Mucosa of descending colon (tissue), 3 donors: ENCODE data around the gene SDK1. TPM values are rescaled to one million over a fixed set of nuclear protein-coding genes. Genes with fewer than 3 reads are reported as not detected.

ENCODE experiments used
- ATAC-seq: fragments of 200-7000 bp; cut with Tn5 transposase; one replicate; pipeline ENCODE4 v1.9.1; 2020; ENCODE audit warnings: mild to moderate bottlenecking, moderate library complexity
- DNase-seq, 3 donors: peaks; one replicate each; pipeline ENCODE4 v3.0.0-alpha.2; 2020
- H3K36me3 ChIP-seq: fragments of 200-600 bp; one replicate; pipeline ENCODE4 v1.8.0; 2021; ENCODE audit warnings: low read depth, mild to moderate bottlenecking
- H3K4me1 ChIP-seq: fragments of 200-600 bp; one replicate; pipeline ENCODE4 v1.8.0; 2021; ENCODE audit warnings: low read depth, mild to moderate bottlenecking
- H3K4me3 ChIP-seq: fragments of 200-600 bp; one replicate; pipeline ENCODE4 v1.8.0; 2021; ENCODE audit warnings: mild to moderate bottlenecking
- H3K9me3 ChIP-seq: fragments of 200-600 bp; one replicate; pipeline ENCODE4 v1.8.0; 2021; ENCODE audit warnings: mild to moderate bottlenecking
- CTCF ChIP-seq: fragments of 200-600 bp; IDR thresholded peaks from one replicate; pipeline ENCODE4 v1.8.0; 2022; ENCODE audit warnings: antibody characterized with exemption, mild to moderate bottlenecking
- intact Hi-C, 2 donors: fragments of 100-400 bp; cut with DNase I in 1 of 2; cut with micrococcal nuclease in 1 of 2; formaldehyde crosslinking; loops; one replicate each; pipeline versions ENCODE4 v1.11.0 to v1.11.1; 2022; cut with DNase I, micrococcal nuclease
- total RNA-seq, 3 donors: library from RNA; stranded (reverse); fragmentation: NEBNext Ultra II Directional in 2 of 3; extraction: Animal tissue kit (Norgen Biotek cat#: 25700) in 2 of 3; gene quantifications; one replicate each; pipeline versions ENCODE4 v1.2.1 to v1.2.4, GENCODE V29; 2021 to 2023
- donor health status: DM: no; HTN: no; CAD: no; lungs with moderate emphysema.
- donor health status: DM: no; HTN: no; CAD: no.
- donor health status: DM: no; HTN: yes; CAD: no.

Gene SDK1
- total RNA-seq, 3 donors from 2014 or later = 2.7 to 20.2 (median 4.2) TPM

- TF ChIP-seq CTCF = no peak
- Histone ChIP-seq H3K36me3 (no peaks in the 10 kb centered on the region), H3K9me3 (no peaks in the 10 kb centered on the region), H3K4me3 (no peak overlapping the region), H3K4me1 (no peaks in the 10 kb centered on the region)
- DNase-seq (no peak), ATAC-seq (no peak)
- intact Hi-C loops = no loop called here
Observed at GRCh38 chr7:3973264-3973663, 672.2 kb downstream of the SDK1 start.

GRCh38 chr7:3974329-3974728 is 673.3 kb downstream of the SDK1 start:
- no peak for ATAC-seq
- H3K36me3 ChIP-seq = no peaks in the 10 kb centered on the region

GRCh38 chr7:3975371-3975770 is 674.3 kb downstream of the SDK1 start:
- ATAC-seq (no peak), DNase-seq (no peak)
- Histone ChIP-seq H3K9me3 (no peaks in the 10 kb centered on the region), H3K4me3 (no peak overlapping the region), H3K36me3 (no peaks in the 10 kb centered on the region), H3K4me1 (no peaks in the 10 kb centered on the region)
- intact Hi-C loops = no loop called here
- TF ChIP-seq CTCF = no peak

More at GRCh38 chr7:3974329-3974728, 673.3 kb downstream of the SDK1 start:
- Histone ChIP-seq H3K4me3 (no peak overlapping the region), H3K9me3 (no peaks in the 10 kb centered on the region), H3K4me1 (no peaks in the 10 kb centered on the region)
- no peak for TF ChIP-seq CTCF
- intact Hi-C loops = no loop called here
- DNase-seq = no peak

- intact Hi-C loops = no loop called here
- Histone ChIP-seq H3K4me1 (no peaks in the 10 kb centered on the region), H3K36me3 (no peaks in the 10 kb centered on the region), H3K4me3 (no peak overlapping the region), H3K9me3 (no peaks in the 10 kb centered on the region)
- DNase-seq (no peak), ATAC-seq (no peak)
- TF ChIP-seq CTCF = no peak
Observed at GRCh38 chr7:3977391-3977790, 676.3 kb downstream of the SDK1 start.

DNA sequence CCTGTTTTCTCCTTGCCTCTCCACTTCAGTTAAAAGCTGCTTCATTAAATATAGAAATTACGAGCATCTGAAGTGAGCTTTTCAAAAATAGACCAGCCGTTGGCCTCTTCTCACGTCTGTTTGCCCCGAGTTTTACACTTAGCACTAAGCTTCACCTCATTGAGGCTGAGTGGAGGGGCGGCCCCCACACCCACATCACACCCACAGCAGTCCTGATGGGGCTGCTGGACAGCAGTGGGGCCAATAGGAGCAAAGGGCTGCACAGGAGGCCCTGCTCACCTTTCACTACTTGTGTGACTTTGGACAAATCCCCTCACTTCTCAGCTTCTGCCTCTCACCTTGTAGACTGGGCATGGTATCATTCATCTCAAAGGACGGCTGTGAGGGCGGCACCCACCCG is 677.8 kb downstream of the SDK1 start:
- H3K4me1 ChIP-seq = no peaks in the 10 kb centered on the region
- no peak for DNase-seq
- H3K4me3 ChIP-seq = no peak overlapping the region
- no peaks in the 10 kb centered on the region for H3K36me3 ChIP-seq
- TF ChIP-seq CTCF = no peak
- no peaks in the 10 kb centered on the region for H3K9me3 ChIP-seq
- no peak for ATAC-seq
- intact Hi-C loops = no loop called here

GRCh38 chr7:3979611-3980299 is 678.7 kb downstream of the SDK1 start:
- DNase-seq = no peak
- Histone ChIP-seq H3K9me3 (no peaks in the 10 kb centered on the region), H3K36me3 (no peaks in the 10 kb centered on the region), H3K4me1 (no peaks in the 10 kb centered on the region), H3K4me3 (no peak overlapping the region)
- intact Hi-C loops = no loop called here
- ATAC-seq = no peak
- no peak for TF ChIP-seq CTCF
